ENCODE data around the gene PCNX1.
A peak's percentile ranks its signal among the peaks of the same experiment; 100 is the strongest.

- TF ChIP-seq CTCF (IDR thresholded peaks at IDR 0.05), result no peak
- TF ChIP-seq POLR2A (IDR thresholded peaks at IDR 0.05), result no peak
- TF ChIP-seq POLR2AphosphoS5 (IDR thresholded peaks at IDR 0.05), result peak in 1 of 2 donors; percentile 43
- peak in 2 of 4 donors; percentile 9 to 39 for TF ChIP-seq EP300 (IDR thresholded peaks at IDR 0.05)
These were observed 24.3 kb upstream of the PCNX1 start for GRCh38 chr14:70882776-70883492.
